A549 (cell line): ENCODE measurements around the gene VEZT. TPM values are rescaled to one million over a fixed set of nuclear protein-coding genes. Genes with fewer than 3 reads are reported as not detected.

Experiments used
- ATAC-seq, 2 experiments: fragments of 200-7000 bp in 1 of 2; fragments of >200 bp in 1 of 2; cut with Nextera tagmentation in 1 of 2; cut with Tn5 transposase in 1 of 2; 3 replicates each; pipeline versions ENCODE4 v1.8.0 to v1.9.1; 2018 to 2020; ENCODE audit warnings: mild to moderate bottlenecking in 1 of 2, moderate library complexity in 1 of 2
- CTCF ChIA-PET: fragments of 300-600 bp; sonication (Branson Sonifier 250); formaldehyde crosslinking; extraction: SDS; loops from one replicate; lab custom pipeline; 2021; ENCODE audit warnings: antibody characterized with exemption, inconsistent platforms; lab: Yijun Ruan, JAX
- POLR2A ChIA-PET: fragments of 350-600 bp; formaldehyde crosslinking; extraction: SDS; loops from one replicate; lab custom pipeline; 2021; ENCODE audit warnings: antibody characterized with exemption, inconsistent platforms; lab: Yijun Ruan, JAX
- DNase-seq, 2 experiments: peaks; one replicate each; pipeline versions ENCODE4 v3.0.0 to v3.0.0-alpha.2; 2011 to 2016; ENCODE audit warnings: low read depth in 1 of 2, low spot score in 1 of 2
- FAIRE-seq: peaks from 2 replicates; lab custom pipeline; 2011; peaks lifted over from hg19 to GRCh38; lab: Jason Lieb, UNC
- H3K27ac ChIP-seq, 2 experiments: fragments of >200 bp; sonication (Bioruptor Twin); formaldehyde crosslinking; 3 replicates each; pipeline ENCODE4 v1.5.1; 2016 to 2017
- H3K4me1 ChIP-seq: fragments of >200 bp; sonication (Bioruptor Twin); formaldehyde crosslinking; 3 replicates; pipeline ENCODE4 v1.6.1; 2016
- H3K4me2 ChIP-seq: fragments of >200 bp; sonication (Bioruptor Twin); formaldehyde crosslinking; 3 replicates; pipeline ENCODE4 v1.6.1; 2016
- H3K4me3 ChIP-seq: fragments of >200 bp; sonication (Bioruptor Twin); formaldehyde crosslinking; 3 replicates; pipeline ENCODE4 v1.5.1; 2016
- H3K9me3 ChIP-seq: fragments of >200 bp; sonication (Bioruptor Twin); formaldehyde crosslinking; 3 replicates; pipeline ENCODE4 v1.6.1; 2016
- ATOH8 ChIP-seq: fragments of 250-450 bp; sonication (Bioruptor Pico); IDR thresholded peaks from 2 replicates; pipeline ENCODE4 v1.5.0; 2020; ENCODE audit warnings: low read depth, mild to moderate bottlenecking, moderate library complexity
- BHLHE40 ChIP-seq: IDR thresholded peaks from 2 replicates; pipeline ENCODE4 v1.6.1; 2012; ENCODE audit warnings: low read depth, low read length, inconsistent platforms
- CBX2 ChIP-seq: fragments of 200-600 bp; sonication (generic); IDR thresholded peaks from 2 replicates; pipeline ENCODE4 v1.6.1; 2016; ENCODE audit warnings: low read depth, mild to moderate bottlenecking, borderline replicate concordance
- CEBPB ChIP-seq, 2 experiments: fragments of >200 bp in 1 of 2; sonication (Bioruptor Twin) in 1 of 2; formaldehyde crosslinking in 1 of 2; IDR thresholded peaks; 2 replicates each; pipeline ENCODE4 v1.6.1; 2012 to 2016
- EP300 ChIP-seq, 2 experiments: fragments of >200 bp; sonication (Bioruptor Twin); formaldehyde crosslinking; IDR thresholded peaks; 2 replicates in 1 of 2; 3 replicates in 1 of 2; pipeline ENCODE4 v1.6.1; 2016 to 2017
- FOSB ChIP-seq: fragments of 250-450 bp; sonication (Bioruptor Pico); IDR thresholded peaks from 2 replicates; pipeline ENCODE4 v1.5.0; 2020; ENCODE audit warnings: mild to moderate bottlenecking, moderate library complexity
- HOXB13 ChIP-seq: fragments of 250-450 bp; sonication (Bioruptor Pico); IDR thresholded peaks from 2 replicates; pipeline ENCODE4 v1.5.0; 2020; ENCODE audit warnings: low read depth, mild to moderate bottlenecking, moderate library complexity
- HOXB5 ChIP-seq: fragments of 250-450 bp; sonication (Bioruptor Pico); IDR thresholded peaks from 2 replicates; pipeline ENCODE4 v1.5.0; 2020; ENCODE audit warnings: mild to moderate bottlenecking, moderate library complexity
- JUN ChIP-seq, 2 experiments: fragments of >200 bp; sonication (Bioruptor Twin); formaldehyde crosslinking; IDR thresholded peaks; 2 replicates in 1 of 2; 3 replicates in 1 of 2; pipeline ENCODE4 v1.6.1; 2016 to 2017
- KDM5A ChIP-seq: fragments of 200-600 bp; sonication (generic); IDR thresholded peaks from 2 replicates; pipeline ENCODE4 v1.6.1; 2016; ENCODE audit warnings: antibody characterized with exemption, mild to moderate bottlenecking
- MAFK ChIP-seq: fragments of 450-650 bp; IDR thresholded peaks from 2 replicates; pipeline ENCODE4 v1.6.1; 2014; ENCODE audit not compliant: partially characterized antibody
- MAZ ChIP-seq: fragments of 150-350 bp; IDR thresholded peaks from 2 replicates; pipeline ENCODE4 v1.6.1; 2014; ENCODE audit warnings: antibody characterized with exemption, low read depth, low read length, borderline replicate concordance
- POLR2A ChIP-seq: IDR thresholded peaks from 2 replicates; pipeline ENCODE4 v1.6.1; 2012; ENCODE audit warnings: mild to moderate bottlenecking, low read length
- POLR2AphosphoS2 ChIP-seq: conservative IDR thresholded peaks from 2 replicates; pipeline ENCODE4 v1.6.1; 2012; ENCODE audit warnings: low read length, improper control_type of control experiment, inconsistent platforms
- REST ChIP-seq: fragments of 200-600 bp; sonication (generic); IDR thresholded peaks from 2 replicates; pipeline ENCODE4 v1.6.1; 2016; ENCODE audit warnings: antibody characterized with exemption, mild to moderate bottlenecking, moderate library complexity
- WGBS: methylation state at CpG from one replicate; pipeline ENCODE4 v1.1.6; 2017; ENCODE audit errors: missing lambda C conversion rate; 5-methylcytosine and 5-hydroxymethylcytosine counted together
- polyA plus RNA-seq, 4 experiments: library from polyadenylated mRNA; depleted of rRNA in 3 of 4; stranded (reverse); fragments of >200 nt; fragmentation: RNase III in 1 of 4; extraction: RNeasy Plus Mini Kit Qiagen cat#74134 plus additional on column Dnase treatment in 1 of 4; gene quantifications; 2 replicates in 3 of 4; 3 replicates in 1 of 4; pipeline ENCODE4 v1.2.3, GENCODE V29; 2011 to 2017
- TF ChIP-seq, protein P1 (sequence below): IDR thresholded peaks from 2 replicates; pipeline ENCODE4 v1.6.1; 2012
- TF ChIP-seq, protein P2 (sequence below): fragments of 450-650 bp; IDR thresholded peaks from 2 replicates; pipeline ENCODE4 v1.6.1; 2014; ENCODE audit warnings: antibody characterized with exemption

Gene VEZT
- polyA plus RNA-seq, 2 of the 4 experiments (the other 2 are of a cell fraction), result 87.1 to 259 TPM

DNA sequence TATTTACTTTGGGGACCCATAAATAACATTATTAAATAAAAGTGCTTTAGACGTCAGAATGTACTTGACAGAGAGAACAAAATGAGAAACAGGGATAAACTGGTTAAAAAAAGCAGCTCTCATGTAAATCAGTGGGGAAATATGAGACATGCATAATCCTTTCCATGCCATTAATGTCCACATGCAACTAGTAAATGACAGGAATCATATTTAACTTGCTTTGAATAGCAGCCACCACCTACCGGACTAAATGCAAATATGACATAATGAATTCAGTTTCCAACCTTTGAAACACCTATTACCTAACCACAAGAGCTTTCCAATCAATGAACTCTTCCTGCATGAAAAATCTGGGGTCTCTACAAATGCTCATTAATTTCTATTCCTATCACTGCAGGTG is 20.0 kb upstream of the VEZT start:
- ChIA-PET POLR2A (interaction anchor here (0.9 kb wide), 1 partner anchor 20 kb away, joined by 4 read pairs; the partner anchor contains the start of genes FGD6 and VEZT), CTCF (interaction anchor here (1.5 to 6.2 kb wide), 3 partner anchors 10 to 138 kb away, joined by 4 to 47 read pairs (median 19); partner anchors contain the start of genes FGD6 and VEZT)
- no peak for DNase-seq
- Histone ChIP-seq H3K27ac (peak overlapping the region; percentile 95 to 99; a peak in 4 of 6 replicates), H3K4me3 (no peak overlapping the region), H3K4me1 (peaks cover 56% of the 10 kb centered on the region), H3K9me3 (no peaks in the 10 kb centered on the region), H3K4me2 (peak overlapping the region; percentile 8; the same call in 1 of the 3 replicates)
- FAIRE-seq, result no peak
- 78% methylated on average over 2 of the region's 2 CpGs for WGBS
- TF ChIP-seq HOXB5 (CRISPR knock-in tag) (no peak), JUN (IDR thresholded peaks at IDR 0.05) (no peak), FOSB (CRISPR knock-in tag) (no peak), REST (no peak), CBX2 (no peak), ATOH8 (CRISPR knock-in tag) (no peak), HOXB13 (CRISPR knock-in tag) (no peak), KDM5A (no peak), POLR2AphosphoS2 (no peak), POLR2A (no peak), MAZ (no peak), MAFK (no peak), BHLHE40 (no peak), CEBPB (IDR thresholded peaks at IDR 0.05) (no peak)
- TF ChIP-seq, protein P1, sequence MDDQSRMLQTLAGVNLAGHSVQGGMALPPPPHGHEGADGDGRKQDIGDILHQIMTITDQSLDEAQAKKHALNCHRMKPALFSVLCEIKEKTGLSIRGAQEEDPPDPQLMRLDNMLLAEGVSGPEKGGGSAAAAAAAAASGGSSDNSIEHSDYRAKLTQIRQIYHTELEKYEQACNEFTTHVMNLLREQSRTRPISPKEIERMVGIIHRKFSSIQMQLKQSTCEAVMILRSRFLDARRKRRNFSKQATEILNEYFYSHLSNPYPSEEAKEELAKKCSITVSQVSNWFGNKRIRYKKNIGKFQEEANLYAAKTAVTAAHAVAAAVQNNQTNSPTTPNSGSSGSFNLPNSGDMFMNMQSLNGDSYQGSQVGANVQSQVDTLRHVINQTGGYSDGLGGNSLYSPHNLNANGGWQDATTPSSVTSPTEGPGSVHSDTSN, result no peak
- TF ChIP-seq, protein P2, sequence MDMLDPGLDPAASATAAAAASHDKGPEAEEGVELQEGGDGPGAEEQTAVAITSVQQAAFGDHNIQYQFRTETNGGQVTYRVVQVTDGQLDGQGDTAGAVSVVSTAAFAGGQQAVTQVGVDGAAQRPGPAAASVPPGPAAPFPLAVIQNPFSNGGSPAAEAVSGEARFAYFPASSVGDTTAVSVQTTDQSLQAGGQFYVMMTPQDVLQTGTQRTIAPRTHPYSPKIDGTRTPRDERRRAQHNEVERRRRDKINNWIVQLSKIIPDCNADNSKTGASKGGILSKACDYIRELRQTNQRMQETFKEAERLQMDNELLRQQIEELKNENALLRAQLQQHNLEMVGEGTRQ, result no peak
- no peak for ATAC-seq

GRCh38 chr12:95198914-95199313 is 18.7 kb upstream of the VEZT start:
- Histone ChIP-seq H3K27ac (peak overlapping the region; percentile 95 to 99), H3K4me2 (peak overlapping the region; percentile 94)
- peak in 1 of 2 experiments; percentile 31 for DNase-seq
- FAIRE-seq, result no peak
- TF ChIP-seq CBX2 (no peak), REST (no peak), HOXB5 (CRISPR knock-in tag) (no peak), CEBPB (IDR thresholded peaks at IDR 0.05) (peak in 1 of 2 experiments; percentile 20; a peak in 1 of 4 replicates), EP300 (IDR thresholded peaks at IDR 0.05) (no peak)
- TF ChIP-seq, all 56 proteins: peak for 1
- peaks cover 62% of the 10 kb centered on the region for H3K4me1 ChIP-seq
- no peaks in the 10 kb centered on the region for H3K9me3 ChIP-seq
- 30% methylated on average over 4 of the region's 4 CpGs for WGBS
- no peak for ATAC-seq
- CTCF ChIA-PET, result interaction anchor here (1.1 to 6.2 kb wide), 4 partner anchors 12 to 136 kb away, joined by 3 to 47 read pairs (median 12); partner anchors contain the start of genes FGD6 and VEZT
- POLR2A ChIA-PET, result interaction anchor here (0.5 to 4.6 kb wide), 3 partner anchors 12 to 80 kb away, joined by 3 to 33 read pairs (median 27); partner anchors contain the start of genes FGD6 and VEZT
- H3K4me3 ChIP-seq, result 0 out of 3 replicates have a peak overlapping the region, but pooled peaks have one; percentile 10
